ENCODE measurements around the gene SLC5A11. TPM values are rescaled to one million over a fixed set of nuclear protein-coding genes. Genes with fewer than 3 reads are reported as not detected.

Gene SLC5A11
- total RNA-seq, 1 experiment from 2014 or later: not detected

- no peaks in the 10 kb centered on the region for H3K4me1 Mint-ChIP-seq
- no peak for ATAC-seq
- peaks cover 76% of the 10 kb centered on the region for H3K36me3 Mint-ChIP-seq
- ChIA-PET CTCF (no interaction called here), POLR2A (no interaction called here)
- H3K9me3 Mint-ChIP-seq: no peaks in the 10 kb centered on the region
- DNase-seq (ENCODE audit: low spot score): no peak
- H3K27ac Mint-ChIP-seq: peak overlapping the region; percentile 41; the same call in 1 of the 2 replicates
- no peaks in the 10 kb centered on the region for H3K27me3 Mint-ChIP-seq (ENCODE audit: low read depth)
- no peak for TF ChIP-seq IRF2 (CRISPR knock-in tag; IDR thresholded peaks at IDR 0.05; ENCODE audit: borderline replicate concordance, low read depth)
- H3K4me3 Mint-ChIP-seq: no peak overlapping the region
Observed at GRCh38 chr16:24816688-24817087, 29.1 kb upstream of the SLC5A11 start.

- no peak for ATAC-seq
- no peak for DNase-seq (ENCODE audit: low spot score)
- Mint-ChIP-seq H3K36me3 (peaks cover 83% of the 10 kb centered on the region), H3K27me3 (ENCODE audit: low read depth) (no peaks in the 10 kb centered on the region), H3K4me3 (no peak overlapping the region), H3K9me3 (no peaks in the 10 kb centered on the region), H3K4me1 (no peaks in the 10 kb centered on the region), H3K27ac (no peak overlapping the region)
- CTCF ChIA-PET: no interaction called here
- TF ChIP-seq USF1 (CRISPR knock-in tag; IDR thresholded peaks at IDR 0.05) (no peak), KAT7 (CRISPR knock-in tag; IDR thresholded peaks at IDR 0.05; ENCODE audit: borderline replicate concordance) (no peak), IRF2 (CRISPR knock-in tag; IDR thresholded peaks at IDR 0.05; ENCODE audit: borderline replicate concordance, low read depth) (no peak), TEAD4 (CRISPR knock-in tag; IDR thresholded peaks at IDR 0.05) (no peak), ZNF317 (CRISPR knock-in tag; IDR thresholded peaks at IDR 0.05; ENCODE audit: borderline replicate concordance, low read depth) (no peak), GRHL2 (CRISPR knock-in tag; IDR thresholded peaks at IDR 0.05; ENCODE audit: insufficient replicate concordance, severe bottlenecking) (no peak), SP1 (CRISPR knock-in tag; conservative IDR thresholded peaks at IDR 0.05) (no peak), ZNF423 (CRISPR knock-in tag; IDR thresholded peaks at IDR 0.05) (no peak), PRDM15 (CRISPR knock-in tag; IDR thresholded peaks at IDR 0.05) (no peak), MYBL2 (CRISPR knock-in tag; IDR thresholded peaks at IDR 0.05) (no peak), EMX1 (CRISPR knock-in tag; IDR thresholded peaks at IDR 0.05) (no peak), ZNF263 (CRISPR knock-in tag; IDR thresholded peaks at IDR 0.05; ENCODE audit: low read depth) (no peak), ZNF396 (CRISPR knock-in tag; IDR thresholded peaks at IDR 0.05; ENCODE audit: borderline replicate concordance) (no peak), CDX4 (CRISPR knock-in tag; IDR thresholded peaks at IDR 0.05; ENCODE audit: borderline replicate concordance) (no peak), NFATC4 (CRISPR knock-in tag; IDR thresholded peaks at IDR 0.05) (no peak)
- TF ChIP-seq, protein P1, sequence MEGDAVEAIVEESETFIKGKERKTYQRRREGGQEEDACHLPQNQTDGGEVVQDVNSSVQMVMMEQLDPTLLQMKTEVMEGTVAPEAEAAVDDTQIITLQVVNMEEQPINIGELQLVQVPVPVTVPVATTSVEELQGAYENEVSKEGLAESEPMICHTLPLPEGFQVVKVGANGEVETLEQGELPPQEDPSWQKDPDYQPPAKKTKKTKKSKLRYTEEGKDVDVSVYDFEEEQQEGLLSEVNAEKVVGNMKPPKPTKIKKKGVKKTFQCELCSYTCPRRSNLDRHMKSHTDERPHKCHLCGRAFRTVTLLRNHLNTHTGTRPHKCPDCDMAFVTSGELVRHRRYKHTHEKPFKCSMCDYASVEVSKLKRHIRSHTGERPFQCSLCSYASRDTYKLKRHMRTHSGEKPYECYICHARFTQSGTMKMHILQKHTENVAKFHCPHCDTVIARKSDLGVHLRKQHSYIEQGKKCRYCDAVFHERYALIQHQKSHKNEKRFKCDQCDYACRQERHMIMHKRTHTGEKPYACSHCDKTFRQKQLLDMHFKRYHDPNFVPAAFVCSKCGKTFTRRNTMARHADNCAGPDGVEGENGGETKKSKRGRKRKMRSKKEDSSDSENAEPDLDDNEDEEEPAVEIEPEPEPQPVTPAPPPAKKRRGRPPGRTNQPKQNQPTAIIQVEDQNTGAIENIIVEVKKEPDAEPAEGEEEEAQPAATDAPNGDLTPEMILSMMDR (IDR thresholded peaks at IDR 0.05): no peak
- POLR2A ChIA-PET: no interaction called here
Observed at GRCh38 chr16:24819462-24820040, 26.2 kb upstream of the SLC5A11 start.

DNA sequence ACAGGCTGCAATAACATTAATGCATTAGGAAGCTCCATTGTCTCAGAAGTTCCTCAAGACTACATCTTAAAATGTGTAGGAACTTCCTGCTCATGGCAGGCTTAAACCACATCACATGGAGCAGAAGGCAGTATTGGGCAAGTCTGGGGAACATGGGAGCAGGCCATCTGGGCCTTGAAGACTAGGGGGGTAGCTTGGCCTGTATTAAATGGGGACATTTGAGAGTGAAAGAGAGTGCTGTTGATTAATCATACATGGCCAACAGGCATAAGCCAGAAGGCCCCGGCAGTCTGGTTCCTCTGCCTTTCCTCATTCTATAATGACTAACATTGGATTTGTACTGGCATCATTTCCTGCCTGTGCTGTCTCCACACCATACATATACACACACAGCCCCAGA, 25.2 kb upstream of the SLC5A11 start:
- CTCF ChIA-PET: no interaction called here
- Mint-ChIP-seq H3K4me3 (no peak overlapping the region), H3K27ac (no peak overlapping the region), H3K4me1 (no peaks in the 10 kb centered on the region), H3K27me3 (ENCODE audit: low read depth) (no peaks in the 10 kb centered on the region), H3K36me3 (peaks cover 81% of the 10 kb centered on the region), H3K9me3 (no peaks in the 10 kb centered on the region)
- POLR2A ChIA-PET: no interaction called here
- no peak for ATAC-seq
- no peak for DNase-seq (ENCODE audit: low spot score)
- no peak for TF ChIP-seq EMX1 (CRISPR knock-in tag; IDR thresholded peaks at IDR 0.05)
- no peak for TF ChIP-seq ZNF138 (CRISPR knock-in tag; conservative IDR thresholded peaks at IDR 0.05)
- no peak for TF ChIP-seq FOXP4 (CRISPR knock-in tag; IDR thresholded peaks at IDR 0.05)
- no peak for TF ChIP-seq PRRX2 (CRISPR knock-in tag; IDR thresholded peaks at IDR 0.05)
- TF ChIP-seq MYBL2 (CRISPR knock-in tag; IDR thresholded peaks at IDR 0.05): no peak
- no peak for TF ChIP-seq GABPB1 (CRISPR knock-in tag; IDR thresholded peaks at IDR 0.05)
- no peak for TF ChIP-seq ZNF121 (CRISPR knock-in tag; IDR thresholded peaks at IDR 0.05)
- no peak for TF ChIP-seq MXD4 (CRISPR knock-in tag; IDR thresholded peaks at IDR 0.05; ENCODE audit: borderline replicate concordance)
- TF ChIP-seq ZNF396 (CRISPR knock-in tag; IDR thresholded peaks at IDR 0.05; ENCODE audit: borderline replicate concordance): no peak
- no peak for TF ChIP-seq CREM (CRISPR knock-in tag; IDR thresholded peaks at IDR 0.05)
- no peak for TF ChIP-seq USF1 (CRISPR knock-in tag; IDR thresholded peaks at IDR 0.05)

Measured in WTC11 (cell line).